ENCODE results near the gene TP53. TPM values are rescaled to one million over a fixed set of nuclear protein-coding genes. Genes with fewer than 3 reads are reported as not detected.

TP53 gene
- total and polyA plus RNA-seq, 7 donors, result 14.0 to 45.3 (median 16.2) TPM

DNA sequence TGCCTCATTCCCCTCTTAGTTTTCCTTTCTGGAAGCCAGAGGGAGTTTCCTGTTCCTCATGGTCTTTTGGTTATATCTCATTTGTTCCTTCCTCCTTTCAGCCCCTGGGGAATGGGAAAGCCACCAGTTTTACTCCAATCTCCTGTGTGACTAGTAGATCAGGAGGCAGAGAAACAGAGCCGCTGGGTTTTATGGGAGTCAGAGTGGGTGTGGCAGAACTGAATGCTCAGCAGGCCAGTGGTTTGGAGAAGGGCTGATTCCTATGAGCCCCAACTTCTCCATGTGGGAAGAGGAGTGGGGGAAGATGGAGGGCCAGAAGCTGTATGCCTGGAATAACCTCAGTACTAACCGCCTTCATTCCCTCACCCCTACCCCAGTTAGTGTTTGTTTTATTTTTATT lies 34.3 kb upstream of the TP53 start:
- Histone ChIP-seq H3K36me3 (no peaks in the 10 kb centered on the region), H3K4me1 (peaks cover 0 to 15% (median 14%) of the 10 kb centered on the region in 4 donors), H3K9me3 (no peaks in the 10 kb centered on the region), H3K27me3 (peaks cover 0 to 31% (median 4%) of the 10 kb centered on the region in 3 donors), H3K4me3 (no peak overlapping the region), H3K27ac (no peak overlapping the region)
- TF ChIP-seq POLR2A (IDR thresholded peaks at IDR 0.05), result no peak
- intact Hi-C loops (cut with DNase I), result no loop called here
- DNase-seq, result no peak
- WGBS, 2 donors, result 48 to 77% methylated on average over 2 of the region's 2 CpGs

GRCh38 chr17:7720125-7720524 lies 32.8 kb upstream of the TP53 start:
- Histone ChIP-seq H3K27me3 (peaks cover 0 to 36% (median 9%) of the 10 kb centered on the region in 3 donors), H3K4me1 (peaks cover 0 to 23% (median 20%) of the 10 kb centered on the region in 4 donors), H3K27ac (no peak overlapping the region), H3K36me3 (no peaks in the 10 kb centered on the region), H3K9me3 (no peaks in the 10 kb centered on the region), H3K4me3 (no peak overlapping the region)
- WGBS, 2 donors, result 57 to 63% methylated on average over 4 of the region's 4 CpGs
- DNase-seq, result no peak
- TF ChIP-seq POLR2AphosphoS5 (IDR thresholded peaks at IDR 0.05), result no peak
- TF ChIP-seq, protein P1, sequence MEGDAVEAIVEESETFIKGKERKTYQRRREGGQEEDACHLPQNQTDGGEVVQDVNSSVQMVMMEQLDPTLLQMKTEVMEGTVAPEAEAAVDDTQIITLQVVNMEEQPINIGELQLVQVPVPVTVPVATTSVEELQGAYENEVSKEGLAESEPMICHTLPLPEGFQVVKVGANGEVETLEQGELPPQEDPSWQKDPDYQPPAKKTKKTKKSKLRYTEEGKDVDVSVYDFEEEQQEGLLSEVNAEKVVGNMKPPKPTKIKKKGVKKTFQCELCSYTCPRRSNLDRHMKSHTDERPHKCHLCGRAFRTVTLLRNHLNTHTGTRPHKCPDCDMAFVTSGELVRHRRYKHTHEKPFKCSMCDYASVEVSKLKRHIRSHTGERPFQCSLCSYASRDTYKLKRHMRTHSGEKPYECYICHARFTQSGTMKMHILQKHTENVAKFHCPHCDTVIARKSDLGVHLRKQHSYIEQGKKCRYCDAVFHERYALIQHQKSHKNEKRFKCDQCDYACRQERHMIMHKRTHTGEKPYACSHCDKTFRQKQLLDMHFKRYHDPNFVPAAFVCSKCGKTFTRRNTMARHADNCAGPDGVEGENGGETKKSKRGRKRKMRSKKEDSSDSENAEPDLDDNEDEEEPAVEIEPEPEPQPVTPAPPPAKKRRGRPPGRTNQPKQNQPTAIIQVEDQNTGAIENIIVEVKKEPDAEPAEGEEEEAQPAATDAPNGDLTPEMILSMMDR (IDR thresholded peaks at IDR 0.05), result no peak
- TF ChIP-seq POLR2A (IDR thresholded peaks at IDR 0.05), result no peak
- no peak for TF ChIP-seq EP300 (IDR thresholded peaks at IDR 0.05)
- intact Hi-C loops (cut with DNase I), result no loop called here

- H3K4me1 ChIP-seq, result peaks cover 0 to 23% (median 20%) of the 10 kb centered on the region in 4 donors
- TF ChIP-seq POLR2AphosphoS5 (IDR thresholded peaks at IDR 0.05) (no peak), POLR2A (IDR thresholded peaks at IDR 0.05) (no peak), EP300 (IDR thresholded peaks at IDR 0.05) (no peak)
- TF ChIP-seq, protein P1 (IDR thresholded peaks at IDR 0.05), result no peak
- no peak overlapping the region for H3K27ac ChIP-seq
- no peak for DNase-seq
- intact Hi-C loops (cut with DNase I), result no loop called here
- H3K27me3 ChIP-seq, result peaks cover 0 to 36% (median 13%) of the 10 kb centered on the region in 3 donors
- no peak overlapping the region for H3K4me3 ChIP-seq
- WGBS, 2 donors, result 81% methylated on average over 9 of the region's 9 CpGs
- H3K36me3 ChIP-seq, result no peaks in the 10 kb centered on the region
- no peaks in the 10 kb centered on the region for H3K9me3 ChIP-seq
Measured at GRCh38 chr17:7719661-7720060, 32.4 kb upstream of the TP53 start.

- Histone ChIP-seq H3K9me3 (no peaks in the 10 kb centered on the region), H3K4me3 (peak overlapping the region; percentile 43 to 68 (median 57)), H3K36me3 (no peaks in the 10 kb centered on the region), H3K27me3 (peaks cover 0 to 37% (median 19%) of the 10 kb centered on the region in 3 donors), H3K27ac (peak overlapping the region; percentile 58 to 71 (median 62)), H3K4me1 (peaks cover 0 to 23% (median 20%) of the 10 kb centered on the region in 4 donors)
- intact Hi-C loops (cut with DNase I), result loop anchor here (1.0 kb wide), 1 partner anchor 30 kb away; the partner anchor contains the start of gene WRAP53
- no peak for TF ChIP-seq EP300 (IDR thresholded peaks at IDR 0.05)
- TF ChIP-seq, protein P1 (IDR thresholded peaks at IDR 0.05), result no peak
- no peak for TF ChIP-seq POLR2A (IDR thresholded peaks at IDR 0.05)
- TF ChIP-seq POLR2AphosphoS5 (IDR thresholded peaks at IDR 0.05), result no peak
- 2 to 3% methylated on average over 16 of the region's 16 CpGs for WGBS, 2 donors
- no peak for DNase-seq
Measured at GRCh38 chr17:7717756-7718350, 30.6 kb upstream of the TP53 start.

- Histone ChIP-seq H3K27me3 (peaks cover 5 to 44% (median 26%) of the 10 kb centered on the region in 3 donors), H3K27ac (peak within 1 kb of the TSS; percentile 58 to 71 (median 62))
- peak in 2 of 4 donors; percentile 29 to 53 for TF ChIP-seq POLR2AphosphoS5 (IDR thresholded peaks at IDR 0.05)
- no peak for TF ChIP-seq EP300 (IDR thresholded peaks at IDR 0.05)
- TF ChIP-seq, protein P1 (IDR thresholded peaks at IDR 0.05), result peak in 3 of 4 experiments; percentile 6 to 27 (median 13)
- no peak for TF ChIP-seq POLR2A (IDR thresholded peaks at IDR 0.05)
Measured at GRCh38 chr17:7716901-7717755, 29.8 kb upstream of the TP53 start, which contains the start of gene DNAH2. Gene DNAH2 (plus strand): TSS chr17:7717744. CDS start chr17:7719735, 1,991 bp downstream.

More at GRCh38 chr17:7716901-7717755, 29.8 kb upstream of the TP53 start, which contains the start of gene DNAH2:
- peak; percentile 90 for DNase-seq
- Histone ChIP-seq H3K9me3 (no peaks in the 10 kb centered on the region), H3K4me1 (peaks cover 0 to 23% (median 20%) of the 10 kb centered on the region in 4 donors), H3K4me3 (peak within 1 kb of the TSS; percentile 43 to 68 (median 57)), H3K36me3 (no peaks in the 10 kb centered on the region)
- intact Hi-C loops (cut with DNase I), result loop anchor here (1.0 kb wide), 1 partner anchor 29 kb away; the partner anchor contains the start of gene WRAP53
- 1% methylated on average over 64 of the region's 64 CpGs for WGBS, 2 donors

Measured in sigmoid colon (tissue), 7 donors.